IPS-15b (cell line): ENCODE results near the gene HS6ST2.
"Not testable (repeated sequence)": the region's sequence is repeated elsewhere in the genome, so short reads cannot be mapped to it uniquely, and the experiment has no call there.

Experiments
- H3K27me3 ChIP-seq: one replicate; pipeline ENCODE4 v1.6.1; 2013; ENCODE audit warnings: low read length; ENCODE audit not compliant: control insufficient read depth, insufficient read depth
- H3K36me3 ChIP-seq: one replicate; pipeline ENCODE4 v1.6.1; 2013; ENCODE audit warnings: low read length; ENCODE audit not compliant: control insufficient read depth, insufficient read depth
- H3K4me1 ChIP-seq: one replicate; pipeline ENCODE4 v1.6.1; 2013; ENCODE audit warnings: mild to moderate bottlenecking, low read length; ENCODE audit not compliant: control insufficient read depth, insufficient read depth
- H3K4me3 ChIP-seq: one replicate; pipeline ENCODE4 v1.5.1; 2013; ENCODE audit warnings: low read depth, low read length
- H3K9ac ChIP-seq: one replicate; pipeline ENCODE4 v1.6.1; 2013; ENCODE audit warnings: low read depth, mild to moderate bottlenecking, low read length
- H3K9me3 ChIP-seq: one replicate; pipeline ENCODE4 v1.6.1; 2013; ENCODE audit warnings: mild to moderate bottlenecking, low read length; ENCODE audit not compliant: control insufficient read depth, insufficient read depth

Gene HS6ST2

GRCh38 chrX:132965461-132965860 lies 7.0 kb upstream of the HS6ST2 start:
- Histone ChIP-seq H3K9ac (no peak overlapping the region), H3K4me1 (peaks cover 15% of the 10 kb centered on the region), H3K4me3 (no peak overlapping the region), H3K36me3 (no peaks in the 10 kb centered on the region), H3K9me3 (no peaks in the 10 kb centered on the region), H3K27me3 (peaks cover under 1% of the 10 kb centered on the region)

GRCh38 chrX:132961511-132961910 lies 3.1 kb upstream of the HS6ST2 start:
- Histone ChIP-seq H3K36me3 (no peaks in the 10 kb centered on the region), H3K9me3 (no peaks in the 10 kb centered on the region), H3K4me1 (peaks cover 15% of the 10 kb centered on the region), H3K4me3 (no peak overlapping the region), H3K9ac (no peak overlapping the region), H3K27me3 (peaks cover 33% of the 10 kb centered on the region)

- Histone ChIP-seq H3K9me3 (no peaks in the 10 kb centered on the region), H3K4me1 (peaks cover 15% of the 10 kb centered on the region), H3K9ac (peak overlapping the region; percentile 29), H3K4me3 (peak overlapping the region; percentile 82), H3K27me3 (peaks cover 60% of the 10 kb centered on the region), H3K36me3 (no peaks in the 10 kb centered on the region)
Measured at GRCh38 chrX:132957211-132958090, 978 bp downstream of the HS6ST2 start.

- Histone ChIP-seq H3K9me3 (no peaks in the 10 kb centered on the region), H3K27me3 (peaks cover 60% of the 10 kb centered on the region), H3K4me3 (peak overlapping the region; percentile 82), H3K4me1 (peaks cover 14% of the 10 kb centered on the region), H3K36me3 (no peaks in the 10 kb centered on the region), H3K9ac (no peak overlapping the region)
Measured at GRCh38 chrX:132956421-132957210, 1.8 kb downstream of the HS6ST2 start.

GRCh38 chrX:132955690-132956089 lies 2.7 kb downstream of the HS6ST2 start:
- Histone ChIP-seq H3K4me3 (peak overlapping the region; percentile 82), H3K4me1 (peaks cover 7% of the 10 kb centered on the region), H3K9me3 (no peaks in the 10 kb centered on the region)

GRCh38 chrX:132954323-132954722 lies 4.1 kb downstream of the HS6ST2 start:
- Histone ChIP-seq H3K27me3 (peaks cover 48% of the 10 kb centered on the region), H3K36me3 (no peaks in the 10 kb centered on the region), H3K9ac (no peak overlapping the region), H3K4me1 (peaks cover 2% of the 10 kb centered on the region), H3K4me3 (no peak overlapping the region), H3K9me3 (no peaks in the 10 kb centered on the region)

More at GRCh38 chrX:132955690-132956089, 2.7 kb downstream of the HS6ST2 start:
- H3K27me3 ChIP-seq: peaks cover 60% of the 10 kb centered on the region
- H3K36me3 ChIP-seq: no peaks in the 10 kb centered on the region
- H3K9ac ChIP-seq: no peak overlapping the region

GRCh38 chrX:132953354-132953753 lies 5.1 kb downstream of the HS6ST2 start:
- H3K27me3 ChIP-seq: peaks cover 38% of the 10 kb centered on the region
- H3K9ac ChIP-seq: no peak overlapping the region
- H3K4me1 ChIP-seq: no peaks in the 10 kb centered on the region
- no peaks in the 10 kb centered on the region for H3K9me3 ChIP-seq
- no peak overlapping the region for H3K4me3 ChIP-seq
- H3K36me3 ChIP-seq: no peaks in the 10 kb centered on the region

GRCh38 chrX:132948648-132949260 lies 9.7 kb downstream of the HS6ST2 start:
- H3K9me3 ChIP-seq: no peaks in the 10 kb centered on the region
- H3K9ac ChIP-seq: no peak overlapping the region
- no peaks in the 10 kb centered on the region for H3K36me3 ChIP-seq
- H3K4me3 ChIP-seq: no peak overlapping the region
- H3K4me1 ChIP-seq: no peaks in the 10 kb centered on the region
- no peaks in the 10 kb centered on the region for H3K27me3 ChIP-seq

- not testable (repeated sequence) for H3K9me3 ChIP-seq, H3K4me3 ChIP-seq, H3K27me3 ChIP-seq, H3K36me3 ChIP-seq, H3K9ac ChIP-seq, H3K4me1 ChIP-seq
Measured at GRCh38 chrX:132945055-132945599, 13.3 kb downstream of the HS6ST2 start.

- peaks cover 3% of the 10 kb centered on the region for H3K4me1 ChIP-seq
- H3K9ac ChIP-seq: no peak overlapping the region
- H3K9me3 ChIP-seq: no peaks in the 10 kb centered on the region
- no peaks in the 10 kb centered on the region for H3K36me3 ChIP-seq
- H3K27me3 ChIP-seq: no peaks in the 10 kb centered on the region
- H3K4me3 ChIP-seq: no peak overlapping the region
Measured at GRCh38 chrX:132940727-132941327, 17.6 kb downstream of the HS6ST2 start.

- Histone ChIP-seq H3K27me3 (no peaks in the 10 kb centered on the region), H3K4me1 (no peaks in the 10 kb centered on the region), H3K9ac (no peak overlapping the region), H3K36me3 (no peaks in the 10 kb centered on the region), H3K9me3 (no peaks in the 10 kb centered on the region), H3K4me3 (no peak overlapping the region)
Measured at GRCh38 chrX:132933170-132933569, 25.3 kb downstream of the HS6ST2 start.
